22Rv1 (cell line): ENCODE data around the gene EVL.

ENCODE experiments used
- CTCF ChIP-seq: fragments of 450-650 bp; IDR thresholded peaks from 2 replicates; pipeline ENCODE4 v1.5.1; 2017; ENCODE audit warnings: mild to moderate bottlenecking
- ZFX ChIP-seq: fragments of 450-650 bp; IDR thresholded peaks from 2 replicates; pipeline ENCODE4 v1.6.1; 2017; ENCODE audit warnings: antibody characterized with exemption, borderline replicate concordance

- no peak for TF ChIP-seq CTCF
- no peak for TF ChIP-seq ZFX
These were observed 6.3 kb downstream of the EVL start for GRCh38 chr14:100071545-100071944.
